Measurements from ENCODE around the gene NSL1. TPM values are rescaled to one million over a fixed set of nuclear protein-coding genes. Genes with fewer than 3 reads are reported as not detected.
"Not testable (repeated sequence)": the region's sequence is repeated elsewhere in the genome, so short reads cannot be mapped to it uniquely, and the experiment has no call there.

The NSL1 gene
- total RNA-seq, 1 donor from 2014 or later: 12.9 TPM

DNA sequence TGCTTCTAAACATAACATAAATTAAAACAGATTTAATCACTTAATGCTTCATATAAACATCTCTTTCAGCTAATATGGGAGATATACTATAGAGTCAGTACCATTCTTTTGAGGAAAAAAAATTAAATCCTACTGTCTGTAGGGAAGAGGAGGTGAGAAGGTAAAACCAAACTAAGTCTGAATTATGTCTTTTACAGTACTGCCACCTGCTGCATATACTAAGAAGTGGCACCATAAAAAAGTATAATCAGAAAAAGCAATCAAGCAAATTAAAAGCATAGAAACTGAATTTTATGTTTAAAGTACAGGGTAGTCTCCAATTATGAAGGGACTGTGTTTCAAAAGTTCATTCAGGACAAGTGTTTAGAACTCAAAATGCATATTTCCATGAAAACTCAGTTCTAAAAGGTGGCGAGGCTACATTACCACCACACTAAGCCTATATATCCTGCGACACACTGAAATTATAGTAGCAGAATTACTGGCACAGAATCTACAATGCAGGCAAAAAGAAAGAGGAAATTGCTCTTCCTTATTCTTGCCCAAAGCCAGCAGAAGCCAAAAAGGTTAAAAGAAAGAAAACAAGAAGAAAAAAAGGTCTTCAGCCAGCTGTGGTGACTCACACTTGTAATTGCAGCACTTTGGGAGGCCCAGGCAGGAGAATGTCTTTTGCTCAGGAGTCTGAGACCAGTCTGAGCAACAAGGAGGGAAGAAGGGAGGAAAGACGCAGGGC, 9.0 kb downstream of the NSL1 start:
- peak; percentile 54 for ATAC-seq

DNA sequence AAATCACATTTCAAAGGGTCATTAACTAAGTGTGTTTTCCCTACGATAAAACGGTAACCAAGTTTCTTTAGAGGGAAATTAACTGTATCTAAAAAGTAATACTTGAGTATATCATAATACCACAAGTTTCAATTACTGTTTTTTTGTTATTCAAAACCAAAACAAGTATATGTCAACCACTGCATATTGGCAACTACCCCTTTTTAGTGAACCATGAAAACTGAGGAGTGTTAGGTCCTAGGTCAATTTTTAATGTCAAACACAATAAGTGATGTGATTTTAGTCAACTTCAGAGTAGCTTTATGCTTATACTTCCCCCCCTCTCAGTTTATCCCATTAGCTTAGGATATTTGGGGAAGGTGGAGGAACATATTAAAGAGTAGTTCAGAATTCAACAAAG, 10.4 kb downstream of the NSL1 start:
- ATAC-seq: no peak

DNA sequence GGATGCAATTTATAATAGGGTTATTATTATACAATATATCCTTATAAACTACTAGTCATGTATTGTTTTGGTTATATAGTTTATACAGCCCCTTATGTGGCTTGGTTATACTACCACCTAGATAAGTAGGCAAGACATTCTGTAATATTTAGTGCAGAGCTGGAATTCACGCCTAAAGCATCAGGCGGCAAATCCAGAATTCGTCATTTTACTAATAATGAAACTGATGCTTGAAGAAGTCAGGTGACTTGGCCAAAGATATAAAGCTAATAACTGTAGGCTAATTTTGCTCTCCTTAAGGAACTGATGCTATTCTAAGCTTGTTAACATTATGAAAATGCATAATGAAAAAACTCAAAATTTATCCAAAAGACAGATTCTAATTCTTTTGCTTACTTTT, 10.8 kb downstream of the NSL1 start:
- ATAC-seq: no peak

DNA sequence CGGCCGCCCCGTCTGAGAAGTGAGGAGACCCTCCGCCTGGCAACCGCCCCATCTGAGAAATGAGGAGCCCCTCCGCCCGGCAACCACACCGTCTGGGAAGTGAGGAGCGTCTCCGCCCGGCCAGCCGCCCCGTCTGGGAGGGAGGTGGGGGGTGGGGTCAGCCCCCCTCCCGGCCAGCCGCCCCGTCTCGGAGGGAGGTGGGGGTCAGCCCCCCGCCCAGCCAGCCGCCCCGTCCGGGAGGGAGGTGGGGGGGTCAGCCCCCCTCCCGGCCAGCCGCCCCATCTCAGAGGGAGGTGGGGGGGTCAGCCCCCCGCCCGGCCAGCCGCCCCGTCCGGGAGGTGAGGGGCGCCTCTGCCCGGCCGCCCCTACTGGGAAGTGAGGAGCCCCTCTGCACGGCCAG, 12.5 kb downstream of the NSL1 start:
- ATAC-seq: not testable (repeated sequence)

DNA sequence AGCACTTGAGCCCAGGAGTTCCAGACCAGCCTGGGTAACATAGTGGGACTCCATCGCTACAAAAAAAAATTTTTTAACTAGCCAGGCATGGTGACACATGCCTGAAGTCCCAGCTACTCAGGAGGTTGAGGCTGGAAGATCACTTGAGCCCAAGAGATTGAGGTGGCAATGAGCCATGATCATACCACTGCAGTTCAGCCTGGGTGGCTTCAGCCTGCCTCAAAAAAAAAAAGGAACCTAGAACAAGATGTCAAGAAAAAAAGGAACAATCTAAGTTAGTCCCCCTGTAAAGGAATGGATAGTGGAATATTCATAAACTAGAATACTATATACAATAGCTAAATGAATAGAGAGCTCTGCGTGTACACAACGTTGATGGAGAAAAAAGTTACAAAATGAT, 14.4 kb downstream of the NSL1 start:
- ATAC-seq: no peak

DNA sequence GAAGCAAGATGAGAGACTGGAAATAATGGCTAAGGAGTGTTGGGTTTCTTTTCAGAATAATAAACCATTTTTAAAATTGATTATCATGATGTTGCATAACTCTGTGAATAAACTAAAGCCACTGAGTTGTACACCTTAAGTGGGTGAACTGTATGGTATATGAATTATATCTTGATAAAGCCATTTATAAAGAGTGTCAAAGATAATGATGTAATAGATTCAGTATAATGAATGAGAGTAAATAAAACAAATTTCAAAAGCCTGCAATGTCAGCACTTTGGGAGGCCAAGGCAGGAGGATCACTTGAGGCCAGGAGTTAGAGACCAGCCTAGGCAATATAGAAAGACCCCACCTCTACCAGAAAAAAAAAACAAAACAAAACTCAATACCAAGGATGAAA, 16.3 kb downstream of the NSL1 start:
- ATAC-seq: no peak

DNA sequence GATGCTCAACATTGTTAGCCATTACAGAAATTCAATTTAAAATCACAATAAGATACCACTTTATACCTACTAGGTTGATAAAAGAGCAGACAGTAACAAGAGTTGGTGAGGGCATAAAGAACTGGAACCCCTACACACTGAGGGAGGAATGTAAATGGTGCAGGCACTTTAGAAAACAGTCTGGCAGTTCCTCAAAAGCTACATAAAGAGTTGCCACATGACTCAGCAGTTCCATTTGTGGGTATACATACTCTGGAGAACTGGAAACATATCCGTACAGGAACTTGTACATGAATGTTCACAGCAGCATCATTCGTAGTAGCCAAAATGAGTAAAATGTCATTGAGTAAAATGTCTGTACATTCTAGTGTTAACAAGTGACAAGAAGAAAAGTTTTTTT, 17.0 kb downstream of the NSL1 start:
- no peak for ATAC-seq

DNA sequence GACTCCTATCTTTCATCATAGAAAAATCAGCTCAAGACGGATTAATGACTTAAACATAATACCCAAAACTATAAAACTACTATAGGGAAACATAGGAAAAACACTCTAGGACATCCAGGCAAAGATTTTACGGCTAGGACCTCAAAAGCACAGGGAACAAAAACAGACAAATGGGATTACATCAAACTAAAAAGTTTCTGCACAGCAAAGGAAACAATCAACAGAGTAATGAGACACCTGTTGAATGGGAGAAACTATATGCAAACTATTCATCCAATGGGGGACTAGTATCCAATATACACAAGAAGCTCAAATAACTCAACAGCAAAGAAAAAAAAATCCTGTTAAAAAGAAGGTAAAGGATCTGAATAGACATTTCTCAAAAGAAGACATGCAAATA, 18.6 kb downstream of the NSL1 start:
- no peak for ATAC-seq

DNA sequence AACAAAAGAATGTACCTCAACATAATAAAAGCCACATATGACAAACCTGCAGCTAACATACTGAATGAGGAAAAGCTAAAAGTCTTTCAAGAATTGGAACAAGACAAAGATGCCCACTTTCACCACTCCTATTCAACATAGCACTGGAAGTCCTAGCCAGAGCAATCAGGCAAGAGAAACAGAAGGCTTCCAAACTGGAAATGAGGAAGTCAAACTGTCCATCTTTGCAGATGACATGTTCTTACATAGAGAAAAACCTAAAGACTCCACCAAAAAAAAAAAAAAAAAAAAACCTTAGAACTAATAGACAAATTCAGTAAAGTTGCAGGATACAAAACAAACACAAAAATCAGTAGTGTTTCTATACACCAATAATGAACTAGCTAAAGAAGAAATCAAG, 20.2 kb downstream of the NSL1 start:
- ATAC-seq: no peak

DNA sequence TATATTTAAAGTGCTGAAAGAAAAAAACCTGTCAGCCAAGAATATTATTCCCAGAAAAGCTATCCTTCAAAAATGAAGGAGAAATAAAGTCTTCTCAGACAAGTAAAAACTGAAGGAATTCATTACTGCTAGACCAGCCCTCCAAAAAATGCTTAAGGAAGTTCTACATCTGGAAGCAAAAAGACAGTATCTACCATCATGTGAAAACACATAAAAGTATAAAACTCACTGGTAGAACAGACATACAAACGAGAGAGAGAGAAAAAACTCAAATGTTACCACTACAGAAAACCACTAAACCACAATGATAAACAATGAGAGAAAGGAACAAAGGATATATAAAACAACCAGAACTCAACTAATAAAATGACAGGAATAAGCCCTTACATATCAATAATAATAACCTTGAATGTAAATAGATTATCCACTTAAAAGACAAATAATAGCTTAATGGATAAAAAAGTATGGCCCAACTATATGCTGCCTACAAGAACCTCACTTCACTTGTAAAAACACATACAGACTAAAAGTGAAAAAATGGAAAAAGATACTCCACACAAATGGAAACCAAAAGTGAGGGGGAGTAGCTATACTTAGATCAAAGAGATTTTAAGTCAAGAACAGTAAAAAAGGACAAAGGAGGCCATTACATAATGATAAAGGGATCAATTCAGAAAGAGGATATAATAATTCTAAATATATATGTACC, 22.0 kb downstream of the NSL1 start:
- ATAC-seq: no peak

DNA sequence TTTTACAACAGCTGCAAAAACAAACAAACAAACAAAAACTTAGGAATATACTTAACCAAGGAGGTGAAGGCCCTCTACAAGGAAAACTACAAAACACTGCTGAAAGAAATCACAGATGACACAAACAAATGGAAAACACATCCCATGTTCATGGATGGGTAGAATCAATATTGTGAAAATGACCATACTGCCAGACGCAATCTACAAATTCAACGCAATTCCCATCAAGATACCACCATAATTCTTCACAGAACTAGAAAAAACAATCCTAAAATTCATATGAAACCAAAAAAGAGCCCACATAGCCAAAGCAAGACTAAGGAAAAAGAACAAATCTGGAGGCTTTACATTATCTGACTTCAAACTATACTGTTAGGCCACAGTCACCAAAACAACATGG, 24.8 kb downstream of the NSL1 start:
- not testable (repeated sequence) for ATAC-seq

DNA sequence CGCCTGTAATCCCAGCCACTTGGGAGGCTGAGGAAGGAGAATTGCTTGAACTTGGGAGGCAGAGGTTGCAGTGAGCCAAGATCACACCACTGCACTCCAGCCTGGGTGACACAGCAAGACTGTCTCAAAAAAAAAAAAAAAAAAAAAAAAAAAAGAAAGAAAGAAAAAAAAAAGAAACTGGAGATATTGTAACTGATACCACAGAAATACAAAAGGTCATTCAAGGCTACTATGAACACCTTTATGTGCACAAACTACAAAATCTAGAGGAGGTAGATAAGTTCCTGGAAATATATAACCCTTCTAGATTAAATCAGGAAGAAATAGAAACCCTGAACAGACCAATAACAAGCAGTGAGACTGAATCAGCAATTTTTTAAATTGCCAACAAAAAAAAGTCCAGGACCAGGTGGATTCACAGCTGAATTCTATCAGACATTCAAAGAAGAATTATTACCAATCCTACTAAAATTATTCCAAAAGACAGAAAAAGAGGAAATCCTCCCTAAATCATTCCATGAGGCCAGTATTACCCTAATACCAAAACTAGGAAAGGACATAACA, 26.8 kb downstream of the NSL1 start:
- not testable (repeated sequence) for ATAC-seq

DNA sequence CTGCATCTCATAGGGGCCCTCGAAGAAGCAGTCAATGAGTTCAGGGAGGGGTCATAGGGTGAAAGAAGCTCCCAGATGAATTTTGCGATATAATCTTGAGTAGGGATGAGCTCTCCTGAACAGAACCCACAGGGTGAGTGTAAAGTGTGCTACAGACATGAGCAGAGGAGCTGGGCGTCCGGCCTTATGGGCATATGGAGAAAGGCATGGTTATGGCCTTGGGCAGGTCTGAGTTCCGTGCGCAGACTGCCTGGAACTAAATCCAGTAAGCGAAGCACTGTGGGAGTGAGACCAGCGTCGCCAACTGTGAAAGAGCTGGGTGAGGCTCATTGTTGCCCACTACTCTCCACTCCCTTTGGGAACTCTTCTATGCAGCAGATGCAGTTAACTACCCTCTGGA, 28.7 kb downstream of the NSL1 start:
- no peak for ATAC-seq

DNA sequence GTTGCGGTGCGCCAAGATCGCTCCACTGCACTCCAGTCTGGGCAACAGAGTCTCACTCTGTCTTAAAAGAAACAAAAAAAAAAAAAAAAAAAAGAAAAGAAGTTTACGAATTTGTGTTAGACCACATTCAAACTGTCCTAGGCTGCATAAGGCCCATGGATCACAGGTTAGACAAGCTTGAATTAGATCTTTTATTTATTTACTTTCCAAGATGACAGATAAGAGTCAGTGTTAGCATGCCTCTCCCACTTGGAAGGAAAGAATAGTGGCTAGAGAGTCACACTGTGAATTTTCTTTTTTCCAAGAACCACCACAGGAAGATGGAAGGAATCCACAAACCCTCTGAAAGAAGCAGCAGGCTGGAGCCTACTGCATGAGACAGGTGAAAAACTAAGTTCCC, 29.3 kb downstream of the NSL1 start:
- no peak for ATAC-seq

DNA sequence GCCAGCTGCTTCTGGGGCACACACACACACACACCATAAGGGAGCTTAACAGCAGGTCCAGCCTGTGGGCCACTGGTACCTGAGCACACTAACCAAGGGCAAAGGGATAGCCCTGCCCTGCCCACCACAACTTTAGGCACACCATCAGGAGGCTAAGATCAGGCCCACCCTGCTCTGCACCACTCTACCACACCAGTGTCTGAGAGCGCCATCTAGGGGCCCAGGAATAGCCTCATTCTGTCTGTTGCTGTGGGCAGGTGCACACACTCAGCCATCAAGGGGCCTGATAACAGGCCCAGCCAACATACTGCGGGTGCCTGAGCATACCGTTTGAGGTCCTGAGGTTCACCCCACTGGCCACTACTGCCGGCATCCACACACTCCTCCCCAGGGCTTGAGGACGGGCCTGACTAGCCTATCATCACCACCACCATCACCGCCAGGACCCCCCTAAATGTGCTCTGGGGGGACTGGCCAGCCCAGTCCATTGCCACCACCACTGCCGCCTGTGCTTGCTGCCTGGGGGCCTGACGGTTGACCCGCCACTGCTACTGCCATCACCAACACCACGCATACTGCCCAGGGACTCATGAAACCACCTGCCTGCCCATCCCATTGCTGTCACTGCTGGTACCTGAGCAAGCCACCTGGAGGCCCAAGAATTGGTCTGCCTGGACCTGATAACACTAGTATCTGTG, 31.3 kb downstream of the NSL1 start:
- peak; percentile 42 for ATAC-seq

DNA sequence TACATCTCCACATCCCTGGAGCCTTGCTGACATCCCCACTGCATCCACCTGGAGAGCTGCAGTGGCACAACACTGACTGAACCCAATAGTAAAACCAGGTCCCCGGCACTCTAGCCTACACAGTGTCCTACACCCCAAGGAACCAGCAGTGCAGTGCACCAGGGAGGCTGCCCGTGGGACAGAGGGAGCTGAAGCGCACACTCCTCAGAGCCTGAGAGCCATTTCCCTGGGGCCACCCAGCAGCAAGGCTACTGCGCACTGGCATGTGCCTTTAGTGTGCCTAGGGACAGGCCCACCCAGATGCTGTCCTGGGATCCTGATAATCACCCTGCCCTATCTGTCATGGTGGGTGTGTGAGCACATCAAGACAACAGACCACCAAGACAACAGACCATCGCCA, 31.9 kb downstream of the NSL1 start:
- ATAC-seq: no peak

DNA sequence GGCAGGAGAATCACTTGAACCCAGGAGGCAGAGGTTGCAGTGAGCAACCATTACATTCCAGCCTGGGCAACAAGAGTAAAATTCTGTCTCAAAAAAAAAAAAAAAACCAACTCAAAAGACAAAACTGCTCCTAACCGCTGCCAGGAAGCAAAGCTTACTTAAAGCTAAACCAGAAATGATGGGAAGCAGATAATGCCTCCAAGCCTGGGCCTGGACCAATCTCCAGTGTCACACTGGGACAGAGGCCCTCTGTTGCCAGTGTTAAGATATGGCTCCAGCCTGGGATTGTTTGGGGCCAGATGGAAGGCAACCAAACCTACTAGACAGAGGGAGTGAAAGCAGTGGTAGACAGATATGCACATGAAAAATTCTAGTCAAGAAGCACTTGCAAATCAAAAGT, 36.9 kb downstream of the NSL1 start:
- no peak for ATAC-seq

DNA sequence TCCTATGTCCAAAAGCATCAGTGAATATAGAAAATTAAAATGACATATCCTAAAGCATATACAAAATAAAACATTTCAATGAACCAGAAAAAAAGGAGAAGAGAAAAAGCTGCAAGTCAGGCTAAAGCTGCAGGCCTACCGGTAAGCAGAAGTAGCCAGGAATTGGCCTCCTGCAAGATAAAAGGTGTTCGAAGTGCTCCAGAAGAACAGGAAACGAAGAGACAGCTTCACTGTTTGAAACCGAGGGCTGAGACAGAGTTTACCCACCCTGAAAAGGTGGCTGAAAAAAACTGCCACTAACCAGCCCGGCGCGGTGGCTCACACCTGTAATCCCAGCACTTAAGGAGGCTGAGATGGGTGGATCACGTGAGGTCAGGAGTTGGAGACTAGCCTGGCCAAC, 37.4 kb downstream of the NSL1 start:
- no peak for ATAC-seq

DNA sequence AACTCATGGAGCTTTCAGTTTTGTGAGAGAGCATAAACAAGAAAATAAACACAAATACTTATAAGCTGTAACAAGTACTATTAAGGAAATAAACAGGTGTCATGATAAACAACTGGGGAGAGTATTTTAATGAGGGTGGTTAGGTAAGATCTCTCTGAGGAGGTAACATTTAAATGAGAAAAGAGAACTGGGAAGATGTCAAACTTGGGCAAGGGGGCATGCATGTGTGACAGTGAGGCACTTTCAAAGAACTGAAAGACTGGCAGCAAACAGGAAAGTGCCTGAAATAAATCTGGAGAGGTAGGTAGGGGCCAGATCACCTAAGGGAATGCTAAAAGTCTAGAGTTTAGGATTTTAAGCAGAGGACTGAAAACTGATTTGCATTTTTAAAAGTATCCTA, 37.8 kb downstream of the NSL1 start:
- ATAC-seq: no peak

DNA sequence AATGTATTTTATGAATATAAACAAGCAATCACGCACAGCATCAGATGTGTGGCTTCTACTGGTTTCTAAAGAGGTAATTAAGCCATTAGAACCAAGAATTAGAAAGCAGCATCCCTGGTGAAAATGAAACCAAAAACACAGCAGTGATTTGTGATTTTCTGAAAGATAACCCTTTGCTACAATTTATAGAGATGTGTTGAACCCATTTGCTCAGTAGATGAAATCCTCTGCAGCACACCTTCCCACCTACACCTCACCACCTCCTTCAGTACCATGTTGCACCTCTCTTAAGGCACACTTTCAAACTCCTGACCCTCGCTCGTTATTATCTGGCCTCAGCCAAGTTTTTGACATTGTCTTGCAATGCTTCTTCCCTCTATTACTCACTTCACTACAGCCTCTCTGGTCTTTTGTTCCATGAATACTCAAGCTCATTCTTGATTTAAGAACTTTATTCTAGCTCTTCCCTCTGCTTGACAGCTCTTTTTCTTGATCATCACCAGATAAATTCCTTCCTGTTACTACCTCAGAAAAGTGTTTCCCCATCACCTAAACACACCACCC, 38.6 kb downstream of the NSL1 start:
- ATAC-seq: peak; percentile 39

DNA sequence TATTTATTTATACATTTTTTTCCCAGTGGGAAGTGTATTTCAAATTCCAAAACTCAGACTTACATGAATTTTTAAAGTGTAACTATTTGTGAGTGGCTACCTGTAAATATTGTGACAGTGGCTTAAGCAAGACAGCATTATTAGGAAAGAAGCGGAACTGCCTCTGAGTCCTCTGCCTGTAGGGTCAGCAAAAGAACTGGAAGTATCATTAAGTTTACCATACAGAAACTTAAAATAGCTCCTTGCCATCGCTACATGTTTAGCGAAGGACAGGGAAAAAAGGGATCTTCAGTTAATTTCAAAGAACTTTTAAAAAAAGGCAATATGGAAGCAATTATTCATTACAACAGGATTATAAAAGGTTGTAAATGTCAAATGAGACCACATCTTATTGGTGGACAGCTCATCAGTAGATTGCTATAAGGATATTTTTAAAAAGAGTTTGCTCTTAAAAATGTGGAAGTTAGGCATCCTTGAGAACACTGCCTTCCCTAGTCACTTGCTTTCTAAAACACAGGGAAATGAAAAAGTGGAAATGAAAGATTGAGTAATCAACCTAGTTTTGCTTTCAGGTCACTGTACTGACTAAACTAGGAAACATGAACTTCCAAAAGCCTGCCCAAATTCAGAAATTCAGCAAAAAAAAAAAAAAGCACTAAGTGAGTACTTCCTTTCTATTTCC, 39.2 kb downstream of the NSL1 start:
- ATAC-seq: no peak

DNA sequence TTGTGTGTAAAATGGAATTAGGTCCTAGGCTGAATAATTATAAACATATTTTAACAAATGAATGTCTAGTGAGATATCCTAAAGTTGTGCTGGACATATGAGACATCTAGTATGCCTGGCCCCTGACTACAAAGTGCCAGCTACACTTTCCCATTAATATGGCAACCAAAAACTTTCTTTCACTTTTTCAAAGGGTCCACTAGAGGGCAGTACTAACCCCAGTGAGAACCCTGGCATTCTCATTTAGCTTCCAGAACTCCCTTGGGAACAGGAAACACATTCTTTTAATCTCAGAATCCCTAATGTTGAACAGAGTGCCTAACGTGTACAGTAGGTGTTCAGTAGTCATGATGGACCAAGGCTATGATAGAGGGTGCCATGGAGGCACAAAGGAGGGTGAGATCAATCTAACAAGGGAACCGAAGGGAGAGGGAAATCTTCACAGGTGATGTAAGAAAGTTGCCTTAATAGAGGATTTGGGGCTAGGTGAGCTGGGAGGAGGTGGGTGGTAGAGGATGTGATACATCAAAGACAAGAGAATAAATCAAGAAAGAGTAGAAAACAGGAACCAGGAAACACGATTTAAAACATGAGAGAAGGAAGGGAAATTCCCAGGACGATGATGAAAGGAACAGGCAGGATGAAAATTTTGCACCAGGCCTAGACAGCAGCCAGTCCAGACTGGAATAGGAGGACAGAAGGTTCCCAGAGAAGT, 41.6 kb downstream of the NSL1 start:
- ATAC-seq: peak; percentile 52

Data from esophagus mucosa (tissue), 1 donor.